AG04450 (cell line): ENCODE measurements around the gene IFITM5. TPM values are rescaled to one million over a fixed set of nuclear protein-coding genes. Genes with fewer than 3 reads are reported as not detected.
"Not testable (repeated sequence)": the region's sequence is repeated elsewhere in the genome, so short reads cannot be mapped to it uniquely, and the experiment has no call there.

Experiments
- CTCF ChIA-PET: fragments of 300-600, 350-600 bp; formaldehyde crosslinking; extraction: SDS; loops from one replicate; lab custom pipeline; 2022; ENCODE audit warnings: antibody characterized with exemption, inconsistent platforms; lab: Charles Lee
- POLR2A ChIA-PET: fragments of 350-600 bp; formaldehyde crosslinking; extraction: SDS; loops from one replicate; lab custom pipeline; 2021; ENCODE audit warnings: antibody characterized with exemption, inconsistent platforms; lab: Yijun Ruan, JAX
- DNase-seq: peaks from one replicate; pipeline ENCODE4 v3.0.0-alpha.2; 2011; ENCODE audit warnings: low read depth, low spot score
- H3K27ac ChIP-seq: one replicate; pipeline ENCODE4 v1.5.1; 2012; ENCODE audit warnings: low read depth, low read length, control low read depth
- H3K27me3 ChIP-seq: one replicate; pipeline ENCODE4 v1.6.0; 2012; ENCODE audit warnings: low read length; ENCODE audit not compliant: control insufficient read depth, insufficient read depth
- H3K4me3 ChIP-seq: 2 replicates; pipeline ENCODE4 v1.5.1; 2011; ENCODE audit warnings: mild to moderate bottlenecking, low read depth, low read length, control low read depth
- H3K9me3 ChIP-seq: 2 replicates; pipeline ENCODE4 v1.5.1; 2012; ENCODE audit warnings: low read length; ENCODE audit not compliant: control insufficient read depth, insufficient read depth
- polyA plus RNA-seq: library from polyadenylated mRNA; depleted of rRNA; stranded (reverse); fragments of >200 nt; gene quantifications from 2 replicates; pipeline ENCODE4 v1.2.3, GENCODE V29; 2011
- TF ChIP-seq, protein P1 (sequence below): IDR thresholded peaks from 2 replicates; pipeline ENCODE4 v1.5.1; 2011; ENCODE audit warnings: low read depth, low read length, control low read depth, inconsistent platforms

IFITM5 gene
- polyA plus RNA-seq, 1 experiment = not detected

- ChIA-PET CTCF (interaction anchor here (1.3 to 1.4 kb wide), 2 partner anchors 10 to 11 kb away, joined by 5 to 6 read pairs; no protein-coding TSS in a partner anchor), POLR2A (interaction anchor here (2.0 kb wide), 1 partner anchor 39 kb away, joined by 8 read pairs; no protein-coding TSS in a partner anchor)
- no peak for DNase-seq
- no peaks in the 10 kb centered on the region for H3K27me3 ChIP-seq
- H3K27ac ChIP-seq = no peak overlapping the region
- TF ChIP-seq, protein P1, sequence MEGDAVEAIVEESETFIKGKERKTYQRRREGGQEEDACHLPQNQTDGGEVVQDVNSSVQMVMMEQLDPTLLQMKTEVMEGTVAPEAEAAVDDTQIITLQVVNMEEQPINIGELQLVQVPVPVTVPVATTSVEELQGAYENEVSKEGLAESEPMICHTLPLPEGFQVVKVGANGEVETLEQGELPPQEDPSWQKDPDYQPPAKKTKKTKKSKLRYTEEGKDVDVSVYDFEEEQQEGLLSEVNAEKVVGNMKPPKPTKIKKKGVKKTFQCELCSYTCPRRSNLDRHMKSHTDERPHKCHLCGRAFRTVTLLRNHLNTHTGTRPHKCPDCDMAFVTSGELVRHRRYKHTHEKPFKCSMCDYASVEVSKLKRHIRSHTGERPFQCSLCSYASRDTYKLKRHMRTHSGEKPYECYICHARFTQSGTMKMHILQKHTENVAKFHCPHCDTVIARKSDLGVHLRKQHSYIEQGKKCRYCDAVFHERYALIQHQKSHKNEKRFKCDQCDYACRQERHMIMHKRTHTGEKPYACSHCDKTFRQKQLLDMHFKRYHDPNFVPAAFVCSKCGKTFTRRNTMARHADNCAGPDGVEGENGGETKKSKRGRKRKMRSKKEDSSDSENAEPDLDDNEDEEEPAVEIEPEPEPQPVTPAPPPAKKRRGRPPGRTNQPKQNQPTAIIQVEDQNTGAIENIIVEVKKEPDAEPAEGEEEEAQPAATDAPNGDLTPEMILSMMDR = no peak
- peaks cover 7% of the 10 kb centered on the region; the same call in 1 of the 2 replicates for H3K9me3 ChIP-seq
- 0 out of 2 replicates have a peak overlapping the region, but pooled peaks have one; percentile 4 for H3K4me3 ChIP-seq
Observed at GRCh38 chr11:316031-316701, 16.8 kb upstream of the IFITM5 start.

GRCh38 chr11:315516-315994 is 16.2 kb upstream of the IFITM5 start:
- CTCF ChIA-PET = interaction anchor here (0.7 to 1.3 kb wide), 2 partner anchors 10 to 130 kb away, joined by 3 to 5 read pairs; no protein-coding TSS in a partner anchor
- no peak for DNase-seq
- POLR2A ChIA-PET = interaction anchor here (0.5 to 2.0 kb wide), 2 partner anchors 40 to 303 kb away, joined by 3 to 8 read pairs; no protein-coding TSS in a partner anchor
- 0 out of 2 replicates have a peak overlapping the region, but pooled peaks have one; percentile 7 for H3K4me3 ChIP-seq
- no peaks in the 10 kb centered on the region for H3K27me3 ChIP-seq
- no peak overlapping the region for H3K27ac ChIP-seq
- TF ChIP-seq, protein P1 = no peak
- H3K9me3 ChIP-seq = peaks cover 7% of the 10 kb centered on the region; the same call in 1 of the 2 replicates

- H3K9me3 ChIP-seq = peaks cover 7% of the 10 kb centered on the region; the same call in 1 of the 2 replicates
- ChIA-PET POLR2A (interaction anchor here (0.5 to 2.0 kb wide), 2 partner anchors 40 to 303 kb away, joined by 3 to 8 read pairs; no protein-coding TSS in a partner anchor), CTCF (interaction anchor here (0.7 to 1.3 kb wide), 2 partner anchors 10 to 131 kb away, joined by 3 to 5 read pairs; no protein-coding TSS in a partner anchor)
- peak overlapping the region; percentile 29; the same call in 1 of the 2 replicates for H3K4me3 ChIP-seq
- H3K27ac ChIP-seq = no peak overlapping the region
- no peaks in the 10 kb centered on the region for H3K27me3 ChIP-seq
- TF ChIP-seq, protein P1 = no peak
- DNase-seq = no peak
Observed at GRCh38 chr11:315051-315481, 15.7 kb upstream of the IFITM5 start.

DNA sequence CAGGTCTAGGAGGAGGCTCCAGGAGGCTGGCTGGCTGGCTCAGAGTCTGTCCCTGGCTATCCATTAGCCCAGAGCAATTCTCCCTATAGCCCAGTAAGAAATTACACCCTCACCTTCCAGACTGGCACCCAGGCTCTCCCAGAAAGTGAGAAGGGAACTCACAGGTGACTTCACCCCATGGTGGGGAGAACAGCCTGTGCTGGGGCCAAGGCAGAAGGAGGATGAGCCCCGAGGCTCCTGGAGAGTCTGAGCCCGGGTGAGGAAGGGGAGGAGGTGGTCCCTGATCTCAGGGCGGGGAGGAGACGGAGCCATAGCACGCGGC is 15.2 kb upstream of the IFITM5 start:
- DNase-seq, CTCF ChIA-PET, H3K9me3 ChIP-seq, H3K27ac ChIP-seq, POLR2A ChIA-PET, H3K27me3 ChIP-seq: not testable (repeated sequence)
- H3K4me3 ChIP-seq = peak overlapping the region; percentile 61

DNA sequence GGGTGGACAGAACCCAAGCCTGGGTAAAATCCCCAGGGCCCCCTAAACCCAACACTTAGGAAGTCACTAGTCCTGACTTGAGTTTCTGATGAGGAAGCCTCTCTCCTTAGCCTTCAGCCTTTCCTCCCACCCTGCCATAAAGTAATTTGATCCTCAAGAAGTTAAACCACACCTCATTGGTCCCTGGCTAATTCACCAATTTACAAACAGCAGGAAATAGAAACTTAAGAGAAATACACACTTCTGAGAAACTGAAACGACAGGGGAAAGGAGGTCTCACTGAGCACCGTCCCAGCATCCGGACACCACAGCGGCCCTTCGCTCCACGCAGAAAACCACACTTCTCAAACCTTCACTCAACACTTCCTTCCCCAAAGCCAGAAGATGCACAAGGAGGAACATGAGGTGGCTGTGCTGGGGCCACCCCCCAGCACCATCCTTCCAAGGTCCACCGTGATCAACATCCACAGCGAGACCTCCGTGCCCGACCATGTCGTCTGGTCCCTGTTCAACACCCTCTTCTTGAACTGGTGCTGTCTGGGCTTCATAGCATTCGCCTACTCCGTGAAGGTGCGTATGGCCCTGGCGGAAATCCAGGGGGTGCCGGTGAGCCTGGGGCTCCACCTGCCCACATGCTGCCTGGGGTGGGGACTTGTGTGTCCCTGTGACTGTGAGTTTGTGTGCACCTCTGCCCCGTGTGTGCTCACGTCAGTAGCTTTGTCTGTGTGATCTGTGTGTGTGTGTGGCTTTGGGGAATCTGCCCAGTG is 14.6 kb upstream of the IFITM5 start, which contains the start of gene IFITM1:
TSS of gene IFITM1 (plus strand) at position 254 of the 767 bp plus-strand sequence. CDS start at position 385, 131 bp downstream.
- H3K27ac ChIP-seq = peak within 1 kb of the TSS; percentile 61
- DNase-seq = peak; percentile 43
- H3K27me3 ChIP-seq = no peaks in the 10 kb centered on the region
- peaks cover 7% of the 10 kb centered on the region; the same call in 1 of the 2 replicates for H3K9me3 ChIP-seq
- peak within 1 kb of the TSS; percentile 61 for H3K4me3 ChIP-seq
- TF ChIP-seq, protein P1 = no peak
- POLR2A ChIA-PET = no interaction called here
- CTCF ChIA-PET = no interaction called here
